ENCODE measurements around the gene ZNHIT6.

- TF ChIP-seq CTCF (IDR thresholded peaks at IDR 0.05) = no peak
- no peak for TF ChIP-seq POLR2AphosphoS5 (IDR thresholded peaks at IDR 0.05; ENCODE audit: low read depth, low read length)
Measured at GRCh38 chr1:85705940-85706339, 2.3 kb downstream of the ZNHIT6 start.
